RWPE1 (cell line): ENCODE data around the gene LTF.
"Not testable (repeated sequence)": the region's sequence is repeated elsewhere in the genome, so short reads cannot be mapped to it uniquely, and the experiment has no call there.

Experiments used
- CTCF ChIA-PET: fragments of 350-600 bp; sonication (Branson Sonifier 250); formaldehyde crosslinking; extraction: SDS; loops from one replicate; lab custom pipeline; 2021; lab: Yijun Ruan, JAX
- POLR2A ChIA-PET: fragments of 400-600 bp; formaldehyde crosslinking; extraction: SDS; loops from one replicate; lab custom pipeline; 2020; ENCODE audit warnings: antibody characterized with exemption; ENCODE audit not compliant: low non-redundant PET; lab: Yijun Ruan, JAX
- DNase-seq: peaks from one replicate; pipeline ENCODE4 v3.0.0; 2012; ENCODE audit warnings: low spot score
- H3K27ac ChIP-seq: fragments of 450-650 bp; 2 replicates; pipeline ENCODE4 v1.5.1; 2017
- TF ChIP-seq, protein P1 (sequence below): fragments of 450-650 bp; conservative IDR thresholded peaks from 2 replicates; pipeline ENCODE4 v1.5.1; 2017; ENCODE audit warnings: low read depth, mild to moderate bottlenecking

LTF gene

DNA sequence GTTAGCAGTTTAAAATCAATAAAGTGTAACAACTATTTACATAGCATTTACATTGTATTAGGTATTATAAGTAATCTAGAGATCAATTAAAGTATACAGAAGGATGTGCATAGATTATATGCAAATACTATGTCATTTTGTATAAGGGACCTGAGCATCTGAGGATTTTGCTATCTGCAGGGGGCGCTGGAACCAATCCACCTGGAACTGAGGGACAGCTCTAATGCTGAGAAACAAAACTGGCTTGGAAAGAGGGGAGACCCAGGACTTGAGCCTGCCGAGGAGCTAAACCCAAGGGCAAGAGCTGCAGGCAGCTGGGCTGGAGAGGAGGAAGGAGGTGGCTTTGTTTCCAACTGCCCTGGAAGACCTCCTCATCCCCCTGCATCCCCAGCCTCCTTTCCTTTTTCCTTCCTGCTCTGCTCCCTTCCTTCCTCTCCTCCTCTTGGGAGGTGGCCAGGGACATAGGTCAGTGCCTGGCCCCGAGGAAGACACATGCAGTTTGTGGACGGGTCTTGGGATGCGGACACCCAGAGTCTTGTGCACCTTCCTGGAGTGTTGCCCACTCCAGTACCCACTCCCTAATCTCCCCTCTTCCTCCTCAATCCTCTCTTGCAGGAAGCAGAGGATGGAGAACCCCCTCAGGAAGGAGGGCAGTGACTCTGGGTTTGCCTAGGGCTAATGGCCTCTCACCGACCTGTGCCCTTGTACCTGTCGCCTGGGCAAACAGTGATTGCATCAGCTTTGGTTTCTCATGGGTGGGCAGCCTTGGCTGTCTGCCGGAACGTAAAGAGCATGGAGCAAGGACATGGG lies 32.2 kb upstream of the LTF start:
- TF ChIP-seq, protein P1, sequence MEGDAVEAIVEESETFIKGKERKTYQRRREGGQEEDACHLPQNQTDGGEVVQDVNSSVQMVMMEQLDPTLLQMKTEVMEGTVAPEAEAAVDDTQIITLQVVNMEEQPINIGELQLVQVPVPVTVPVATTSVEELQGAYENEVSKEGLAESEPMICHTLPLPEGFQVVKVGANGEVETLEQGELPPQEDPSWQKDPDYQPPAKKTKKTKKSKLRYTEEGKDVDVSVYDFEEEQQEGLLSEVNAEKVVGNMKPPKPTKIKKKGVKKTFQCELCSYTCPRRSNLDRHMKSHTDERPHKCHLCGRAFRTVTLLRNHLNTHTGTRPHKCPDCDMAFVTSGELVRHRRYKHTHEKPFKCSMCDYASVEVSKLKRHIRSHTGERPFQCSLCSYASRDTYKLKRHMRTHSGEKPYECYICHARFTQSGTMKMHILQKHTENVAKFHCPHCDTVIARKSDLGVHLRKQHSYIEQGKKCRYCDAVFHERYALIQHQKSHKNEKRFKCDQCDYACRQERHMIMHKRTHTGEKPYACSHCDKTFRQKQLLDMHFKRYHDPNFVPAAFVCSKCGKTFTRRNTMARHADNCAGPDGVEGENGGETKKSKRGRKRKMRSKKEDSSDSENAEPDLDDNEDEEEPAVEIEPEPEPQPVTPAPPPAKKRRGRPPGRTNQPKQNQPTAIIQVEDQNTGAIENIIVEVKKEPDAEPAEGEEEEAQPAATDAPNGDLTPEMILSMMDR, result no peak
- no peak for DNase-seq
- no peak overlapping the region for H3K27ac ChIP-seq
- ChIA-PET CTCF (no interaction called here), POLR2A (no interaction called here)

GRCh38 chr3:46495901-46496456 lies 31.3 kb upstream of the LTF start:
- ChIA-PET POLR2A (no interaction called here), CTCF (interaction anchor here (0.6 kb wide), 2 partner anchors 72 to 210 kb away, joined by 4 to 5 read pairs; no protein-coding TSS in a partner anchor)
- TF ChIP-seq, protein P1, result no peak
- no peak overlapping the region for H3K27ac ChIP-seq
- DNase-seq, result no peak

DNA sequence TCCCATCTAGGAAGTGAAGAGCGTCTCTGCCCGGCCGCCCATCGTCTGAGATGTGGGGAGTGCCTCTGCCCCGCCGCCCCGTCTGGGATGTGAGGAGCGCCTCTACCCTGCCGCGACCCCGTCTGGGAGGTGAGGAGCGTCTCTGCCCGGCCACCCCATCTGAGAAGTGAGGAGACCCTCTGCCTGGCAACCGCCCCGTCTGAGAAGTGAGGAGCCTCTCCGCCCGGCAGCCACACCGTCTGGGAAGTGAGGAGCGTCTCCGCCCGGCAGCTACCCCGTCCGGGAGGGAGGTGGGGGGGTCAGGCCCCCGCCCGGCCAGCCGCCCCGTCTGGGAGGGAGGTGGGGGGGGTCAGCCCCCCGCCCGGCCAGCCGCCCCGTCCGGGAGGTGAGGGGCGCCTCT lies 29.8 kb upstream of the LTF start:
- POLR2A ChIA-PET, H3K27ac ChIP-seq, CTCF ChIA-PET, DNase-seq: not testable (repeated sequence)

GRCh38 chr3:46492890-46493547 lies 28.3 kb upstream of the LTF start:
- no peak for DNase-seq
- no peak overlapping the region for H3K27ac ChIP-seq
- ChIA-PET POLR2A (no interaction called here), CTCF (interaction anchor here (0.6 kb wide), 1 partner anchor 200 kb away, joined by 3 read pairs; no protein-coding TSS in a partner anchor)
- TF ChIP-seq, protein P1, result no peak

GRCh38 chr3:46491089-46492070 lies 26.7 kb upstream of the LTF start:
- TF ChIP-seq, protein P1, result no peak
- ChIA-PET CTCF (no interaction called here), POLR2A (no interaction called here)
- no peak for DNase-seq
- H3K27ac ChIP-seq, result no peak overlapping the region

- TF ChIP-seq, protein P1, result no peak
- no peak for DNase-seq
- CTCF ChIA-PET, result interaction anchor here (1.4 kb wide), 1 partner anchor 8 kb away, joined by 5 read pairs; the partner anchor contains the start of gene RTP3
- POLR2A ChIA-PET, result no interaction called here
- no peak overlapping the region for H3K27ac ChIP-seq
Measured at GRCh38 chr3:46490338-46491084, 25.8 kb upstream of the LTF start.
